Prostate gland (tissue), 2 donors: Measurements from ENCODE around the gene WDR18. TPM values are rescaled to one million over a fixed set of nuclear protein-coding genes. Genes with fewer than 3 reads are reported as not detected.

Experiments
- DNase-seq: peaks from one replicate; pipeline ENCODE4 v3.0.0-alpha.2; 2019; ENCODE audit warnings: low spot score
- H3K27ac ChIP-seq, 2 donors: fragments of 200-600 bp; sonication (generic); 2 replicates each; pipeline ENCODE4 v1.5.1; 2017 to 2019
- H3K27me3 ChIP-seq: fragments of 200-600 bp; sonication (generic); replicated peaks from 2 replicates; pipeline ENCODE4 v1.5.1; 2019; ENCODE audit not compliant: insufficient read depth
- H3K36me3 ChIP-seq, 2 donors: fragments of 200-600 bp; sonication (generic); 1 replicate in 1 of 2; 2 replicates in 1 of 2; pipeline versions ENCODE4 v1.5.1 to v1.8.1; 2017 to 2019
- H3K4me1 ChIP-seq: fragments of 200-600 bp; sonication (generic); replicated peaks from 2 replicates; pipeline ENCODE4 v1.5.1; 2019
- H3K4me3 ChIP-seq, 2 donors: fragments of 200-600 bp; sonication (generic); 2 replicates each; pipeline ENCODE4 v1.5.1; 2017 to 2019
- H3K9me3 ChIP-seq: fragments of 200-600 bp; sonication (generic); 2 replicates; pipeline ENCODE4 v1.5.1; 2017
- CTCF ChIP-seq, 4 experiments: fragments of 200-600 bp in 2 of 4; fragments of 450-650 bp in 2 of 4; sonication (generic) in 2 of 4; IDR thresholded peaks; 1 replicate in 3 of 4; 2 replicates in 1 of 4; pipeline ENCODE4 v1.5.1; 2016 to 2019; ENCODE audit warnings: antibody characterized with exemption in 4 of 4, mild to moderate bottlenecking in 2 of 4, moderate library complexity in 2 of 4
- POLR2A ChIP-seq: fragments of 450-650 bp; IDR thresholded peaks from one replicate; pipeline ENCODE4 v1.6.1; 2016; ENCODE audit warnings: antibody characterized with exemption, mild to moderate bottlenecking
- POLR2AphosphoS5 ChIP-seq: sonication (generic); formaldehyde crosslinking; IDR thresholded peaks from one replicate; pipeline ENCODE4 v1.6.1; 2017; ENCODE audit warnings: antibody characterized with exemption
- WGBS: methylation state at CpG from one replicate; pipeline ENCODE4 v1.1.5; 2018; 5-methylcytosine and 5-hydroxymethylcytosine counted together
- intact Hi-C: fragments of 100-400 bp; cut with DNase I; formaldehyde crosslinking; loops from one replicate; pipeline ENCODE4 v1.14.2; 2022
- total RNA-seq, 2 donors: library from RNA; depleted of rRNA; stranded (reverse); fragments of >200 nt; gene quantifications; one replicate each; pipeline ENCODE4 v1.1.0, GENCODE V29; 2016

WDR18 gene
- total RNA-seq, 2 donors from 2014 or later = 35.0 to 94.8 TPM

GRCh38 chr19:1001538-1002166 lies 17.5 kb downstream of the WDR18 start:
- peaks cover 13% of the 10 kb centered on the region for H3K27me3 ChIP-seq
- 9% methylated on average over 20 of the region's 20 CpGs for WGBS
- DNase-seq = no peak
- intact Hi-C loops = loop anchor here (1.0 kb wide), 1 partner anchor 80 kb away; no protein-coding TSS in a partner anchor
- TF ChIP-seq POLR2AphosphoS5 (no peak), CTCF (IDR thresholded peaks at IDR 0.05) (peak; percentile 44 to 86 (median 66)), POLR2A (peak; percentile 8)
- H3K4me1 ChIP-seq = peaks cover 6% of the 10 kb centered on the region
- no peaks in the 10 kb centered on the region for H3K9me3 ChIP-seq
- H3K27ac ChIP-seq = no peak overlapping the region
- H3K36me3 ChIP-seq = no peaks in the 10 kb centered on the region
- no peak overlapping the region for H3K4me3 ChIP-seq

DNA sequence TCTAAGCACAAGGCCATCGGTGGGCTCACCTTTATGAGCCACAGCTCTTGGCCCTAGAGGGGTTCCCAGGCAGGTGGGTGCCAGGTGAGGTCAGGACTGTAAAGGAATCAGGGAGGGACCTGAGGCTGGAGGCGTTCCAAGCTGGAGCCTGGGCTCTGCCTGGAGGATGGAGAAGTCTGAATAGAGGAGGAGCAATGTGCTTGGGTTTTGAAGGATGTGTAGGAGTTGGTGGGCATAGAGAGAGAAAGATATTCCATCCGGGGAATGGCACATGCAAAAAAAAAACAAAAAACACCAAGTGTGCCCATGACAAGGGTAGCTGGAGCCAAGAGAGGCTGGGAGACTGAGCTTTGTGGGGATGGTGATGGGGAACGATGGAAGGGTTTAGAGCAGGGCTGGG lies 18.5 kb downstream of the WDR18 start:
- intact Hi-C loops = no loop called here
- 75% methylated on average over 4 of the region's 4 CpGs for WGBS
- TF ChIP-seq POLR2A (no peak), CTCF (IDR thresholded peaks at IDR 0.05) (no peak), POLR2AphosphoS5 (no peak)
- peaks cover 13% of the 10 kb centered on the region for H3K27me3 ChIP-seq
- H3K4me3 ChIP-seq = no peak overlapping the region
- H3K9me3 ChIP-seq = no peaks in the 10 kb centered on the region
- no peak for DNase-seq
- peaks cover 6% of the 10 kb centered on the region for H3K4me1 ChIP-seq
- H3K27ac ChIP-seq = no peak overlapping the region
- H3K36me3 ChIP-seq = no peaks in the 10 kb centered on the region

DNA sequence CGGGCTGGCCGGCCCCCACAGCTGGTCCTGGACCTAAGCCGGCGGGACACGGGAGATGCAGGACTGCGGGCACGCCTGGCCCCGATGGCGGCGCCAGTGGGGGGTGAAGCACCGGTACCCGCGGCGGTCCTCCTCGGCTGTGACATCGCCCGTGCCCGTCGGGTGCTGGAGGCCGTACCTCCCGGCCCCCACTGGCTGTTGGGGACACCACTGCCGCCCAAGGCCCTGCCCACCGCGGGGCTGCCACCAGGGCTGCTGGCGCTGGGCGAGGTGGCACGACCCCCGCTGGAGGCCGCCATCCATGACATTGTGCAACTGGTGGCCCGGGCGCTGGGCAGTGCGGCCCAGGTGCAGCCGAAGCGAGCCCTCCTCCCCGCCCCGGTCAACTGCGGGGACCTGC lies 19.1 kb downstream of the WDR18 start:
- peaks cover 11% of the 10 kb centered on the region for H3K27me3 ChIP-seq
- no peak overlapping the region for H3K27ac ChIP-seq
- no peaks in the 10 kb centered on the region for H3K9me3 ChIP-seq
- H3K4me3 ChIP-seq = no peak overlapping the region
- H3K4me1 ChIP-seq = peaks cover 6% of the 10 kb centered on the region
- intact Hi-C loops = no loop called here
- TF ChIP-seq CTCF (IDR thresholded peaks at IDR 0.05) = no peak
- TF ChIP-seq POLR2A = no peak
- no peak for TF ChIP-seq POLR2AphosphoS5
- DNase-seq = no peak
- no peaks in the 10 kb centered on the region for H3K36me3 ChIP-seq
- 84% methylated on average over 21 of the region's 37 CpGs for WGBS

DNA sequence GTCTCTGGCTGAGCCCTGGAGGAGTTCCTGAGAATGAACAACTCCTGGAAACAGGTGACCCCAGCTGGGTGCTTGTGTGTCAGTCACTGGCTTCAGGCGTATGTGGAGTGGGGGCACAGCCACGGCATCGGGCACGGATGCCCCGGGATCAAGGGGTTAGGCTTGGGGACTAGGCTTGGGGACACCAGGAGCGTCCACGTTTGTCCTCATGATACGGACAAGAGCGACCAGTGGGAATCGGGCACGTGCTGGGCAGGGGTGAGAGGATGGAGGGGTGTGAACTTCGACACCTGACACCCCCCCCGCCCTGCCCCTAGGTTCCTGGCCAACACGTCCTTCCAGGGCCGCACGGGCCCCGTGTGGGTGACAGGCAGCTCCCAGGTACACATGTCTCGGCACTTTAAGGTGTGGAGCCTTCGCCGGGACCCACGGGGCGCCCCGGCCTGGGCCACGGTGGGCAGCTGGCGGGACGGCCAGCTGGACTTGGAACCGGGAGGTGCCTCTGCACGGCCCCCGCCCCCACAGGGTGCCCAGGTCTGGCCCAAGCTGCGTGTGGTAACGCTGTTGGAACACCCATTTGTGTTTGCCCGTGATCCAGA lies 20.2 kb downstream of the WDR18 start:
- H3K27me3 ChIP-seq = peaks cover 5% of the 10 kb centered on the region
- H3K4me3 ChIP-seq = no peak overlapping the region
- DNase-seq = no peak
- H3K4me1 ChIP-seq = peaks cover 6% of the 10 kb centered on the region
- intact Hi-C loops = no loop called here
- 66% methylated on average over 20 of the region's 32 CpGs for WGBS
- no peaks in the 10 kb centered on the region for H3K36me3 ChIP-seq
- no peak overlapping the region for H3K27ac ChIP-seq
- H3K9me3 ChIP-seq = no peaks in the 10 kb centered on the region
- TF ChIP-seq POLR2AphosphoS5 = no peak
- TF ChIP-seq POLR2A = no peak
- TF ChIP-seq CTCF (IDR thresholded peaks at IDR 0.05) = no peak
